ENCODE data around the gene TMPRSS4. TPM values are rescaled to one million over a fixed set of nuclear protein-coding genes. Genes with fewer than 3 reads are reported as not detected.
A peak's percentile ranks its signal among the peaks of the same experiment; 100 is the strongest.

Gene TMPRSS4
- total RNA-seq, 3 donors from 2014 or later = 0.98 TPM; not detected in 2

DNA sequence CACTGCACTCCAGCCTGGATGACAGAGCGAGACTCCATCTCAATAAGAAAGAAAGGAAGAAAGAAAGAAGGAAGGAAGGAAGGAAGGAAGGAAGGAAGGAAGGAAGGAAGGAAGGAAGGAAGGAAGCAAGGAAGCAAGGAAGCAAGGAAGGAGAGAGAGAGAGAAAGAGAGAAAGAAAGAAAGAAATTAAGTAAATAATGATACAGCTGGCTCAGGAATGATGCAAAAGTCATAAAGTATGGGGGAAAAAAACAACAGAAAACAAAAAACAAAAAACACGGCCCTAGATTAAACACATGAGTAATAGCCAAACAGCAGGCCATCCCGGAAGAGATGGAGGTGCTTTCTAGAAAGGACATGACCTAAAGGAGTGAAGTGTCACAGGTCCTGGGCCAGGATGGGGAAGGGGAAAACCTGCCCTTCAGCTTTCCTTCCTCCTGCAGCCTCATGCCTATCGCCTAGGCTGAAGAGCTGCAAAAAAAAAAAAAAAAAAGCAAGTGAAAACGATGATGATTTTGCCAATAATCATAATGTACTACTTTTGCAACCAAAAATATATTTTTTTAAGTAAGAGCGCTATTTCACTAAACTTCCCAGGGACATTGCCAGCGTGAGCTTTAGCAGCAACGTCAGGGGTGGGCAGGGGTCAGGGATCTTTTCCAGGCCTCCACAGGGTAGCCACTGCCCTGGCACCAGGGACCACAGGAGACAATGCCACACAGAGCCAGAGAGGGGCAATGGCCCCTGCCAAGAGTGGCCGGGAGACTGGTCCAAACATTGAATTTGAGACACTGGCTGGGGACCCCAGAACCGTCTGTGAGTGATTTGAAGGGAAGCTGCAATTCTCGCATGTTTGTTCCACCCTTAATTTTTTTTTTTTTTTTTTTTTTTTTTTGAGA is 28.2 kb upstream of the TMPRSS4 start:
- no peaks in the 10 kb centered on the region for H3K36me3 ChIP-seq
- H3K9me3 ChIP-seq = no peaks in the 10 kb centered on the region
- no peak for DNase-seq (ENCODE audit: low spot score in 2 of 2)
- H3K27me3 ChIP-seq = no peaks in the 10 kb centered on the region
- no peak overlapping the region for H3K27ac ChIP-seq
- intact Hi-C loops (cut with DNase I; ENCODE audit: low total_unique reads) = no loop called here
- no peaks in the 10 kb centered on the region for H3K4me1 ChIP-seq
- no peak overlapping the region for H3K4me3 ChIP-seq
- TF ChIP-seq POLR2AphosphoS5 (IDR thresholded peaks at IDR 0.05) (no peak), POLR2A (IDR thresholded peaks at IDR 0.05) (no peak)
- TF ChIP-seq, protein P1, sequence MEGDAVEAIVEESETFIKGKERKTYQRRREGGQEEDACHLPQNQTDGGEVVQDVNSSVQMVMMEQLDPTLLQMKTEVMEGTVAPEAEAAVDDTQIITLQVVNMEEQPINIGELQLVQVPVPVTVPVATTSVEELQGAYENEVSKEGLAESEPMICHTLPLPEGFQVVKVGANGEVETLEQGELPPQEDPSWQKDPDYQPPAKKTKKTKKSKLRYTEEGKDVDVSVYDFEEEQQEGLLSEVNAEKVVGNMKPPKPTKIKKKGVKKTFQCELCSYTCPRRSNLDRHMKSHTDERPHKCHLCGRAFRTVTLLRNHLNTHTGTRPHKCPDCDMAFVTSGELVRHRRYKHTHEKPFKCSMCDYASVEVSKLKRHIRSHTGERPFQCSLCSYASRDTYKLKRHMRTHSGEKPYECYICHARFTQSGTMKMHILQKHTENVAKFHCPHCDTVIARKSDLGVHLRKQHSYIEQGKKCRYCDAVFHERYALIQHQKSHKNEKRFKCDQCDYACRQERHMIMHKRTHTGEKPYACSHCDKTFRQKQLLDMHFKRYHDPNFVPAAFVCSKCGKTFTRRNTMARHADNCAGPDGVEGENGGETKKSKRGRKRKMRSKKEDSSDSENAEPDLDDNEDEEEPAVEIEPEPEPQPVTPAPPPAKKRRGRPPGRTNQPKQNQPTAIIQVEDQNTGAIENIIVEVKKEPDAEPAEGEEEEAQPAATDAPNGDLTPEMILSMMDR (IDR thresholded peaks at IDR 0.05) = no peak

DNA sequence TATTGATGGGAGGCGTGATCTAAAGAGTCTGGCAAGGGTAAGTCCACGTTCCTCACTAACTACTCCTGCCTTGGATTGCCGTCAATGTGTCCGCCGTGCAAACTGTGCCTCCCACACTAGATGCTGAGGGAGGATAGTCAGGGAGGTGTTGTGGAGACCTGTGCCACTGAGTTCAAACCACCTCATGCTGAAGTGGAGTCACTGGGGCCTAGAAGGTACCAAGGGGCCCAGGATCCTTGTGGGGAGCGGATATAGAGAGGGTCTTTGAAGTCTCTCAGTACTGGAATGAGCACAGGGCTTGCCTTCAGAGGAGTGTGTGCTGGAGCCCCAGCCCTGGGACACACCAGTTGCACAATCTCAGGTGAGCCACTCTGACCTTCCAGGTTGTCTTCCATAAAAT is 27.1 kb upstream of the TMPRSS4 start:
- no peak for TF ChIP-seq POLR2AphosphoS5 (IDR thresholded peaks at IDR 0.05)
- TF ChIP-seq, protein P1 (IDR thresholded peaks at IDR 0.05) = no peak
- no peak for TF ChIP-seq POLR2A (IDR thresholded peaks at IDR 0.05)
- Histone ChIP-seq H3K36me3 (no peaks in the 10 kb centered on the region), H3K4me3 (no peak overlapping the region), H3K9me3 (no peaks in the 10 kb centered on the region), H3K4me1 (no peaks in the 10 kb centered on the region), H3K27me3 (no peaks in the 10 kb centered on the region), H3K27ac (no peak overlapping the region)
- intact Hi-C loops (cut with DNase I; ENCODE audit: low total_unique reads) = no loop called here
- DNase-seq (ENCODE audit: low spot score in 2 of 2) = peak in 1 of 2 donors; percentile 4

DNA sequence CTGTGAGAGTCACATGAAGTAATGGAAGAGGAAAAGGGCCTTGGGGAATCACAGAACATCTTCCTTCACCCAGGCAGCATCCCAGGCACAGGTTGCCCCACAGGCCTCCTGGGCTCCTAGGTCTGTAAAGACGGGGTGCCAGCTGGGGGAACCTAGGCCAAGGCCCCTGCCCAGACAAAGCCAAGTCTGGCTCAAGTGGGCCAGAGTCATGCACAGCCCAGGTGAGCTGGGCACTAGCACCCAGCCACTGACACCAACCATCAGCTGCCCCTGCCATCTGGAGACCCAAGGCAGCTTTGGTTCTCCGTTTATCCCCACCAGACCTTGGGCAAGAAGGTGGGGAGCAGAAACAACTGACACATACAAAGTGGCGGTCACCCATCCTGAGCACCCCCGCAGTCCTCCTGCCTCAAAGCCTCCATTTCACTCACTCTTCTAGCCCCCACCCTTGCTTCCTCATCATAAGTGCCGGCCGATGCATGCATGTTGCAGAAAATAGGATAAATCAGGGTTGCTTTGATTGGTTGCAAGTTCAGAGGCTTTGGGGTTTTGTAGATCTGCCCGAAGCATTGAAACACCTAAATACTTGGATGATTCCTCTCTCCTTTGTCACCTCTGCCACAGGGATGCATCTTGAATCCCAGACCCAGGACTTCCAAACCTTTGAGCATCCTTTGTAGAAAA is 26.5 kb upstream of the TMPRSS4 start:
- intact Hi-C loops (cut with DNase I; ENCODE audit: low total_unique reads) = no loop called here
- no peaks in the 10 kb centered on the region for H3K4me1 ChIP-seq
- no peaks in the 10 kb centered on the region for H3K36me3 ChIP-seq
- peak in 1 of 2 donors; percentile 12 for DNase-seq (ENCODE audit: low spot score in 2 of 2)
- TF ChIP-seq POLR2AphosphoS5 (IDR thresholded peaks at IDR 0.05) (no peak), POLR2A (IDR thresholded peaks at IDR 0.05) (no peak)
- TF ChIP-seq, protein P1 (IDR thresholded peaks at IDR 0.05) = no peak
- H3K4me3 ChIP-seq = no peak overlapping the region
- no peak overlapping the region for H3K27ac ChIP-seq
- no peaks in the 10 kb centered on the region for H3K27me3 ChIP-seq
- H3K9me3 ChIP-seq = no peaks in the 10 kb centered on the region

DNA sequence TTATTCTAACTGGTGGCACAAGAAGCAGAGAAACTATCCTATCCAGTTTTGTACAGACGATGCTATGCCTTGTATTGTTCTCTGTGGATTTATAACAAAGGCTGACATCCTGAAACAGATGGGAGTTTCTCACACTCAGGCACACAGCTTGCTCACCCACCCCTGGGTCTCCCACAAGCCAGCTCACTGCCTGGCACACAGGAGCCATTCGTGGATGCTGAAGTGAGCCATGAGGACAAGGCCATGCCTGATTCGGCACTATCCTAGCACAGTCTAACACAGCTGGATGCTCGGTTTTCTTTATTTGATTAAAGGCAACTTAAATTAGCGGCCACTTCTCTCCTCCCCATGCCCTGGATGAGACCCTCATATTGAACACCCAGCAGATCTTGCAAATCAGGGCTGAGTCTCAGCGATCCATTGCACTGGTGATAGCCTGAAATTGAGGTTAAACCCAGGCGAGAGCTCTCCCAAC is 25.7 kb upstream of the TMPRSS4 start:
- TF ChIP-seq POLR2AphosphoS5 (IDR thresholded peaks at IDR 0.05) (no peak), POLR2A (IDR thresholded peaks at IDR 0.05) (no peak)
- TF ChIP-seq, protein P1 (IDR thresholded peaks at IDR 0.05) = no peak
- no peak overlapping the region for H3K4me3 ChIP-seq
- DNase-seq (ENCODE audit: low spot score in 2 of 2) = no peak
- H3K36me3 ChIP-seq = no peaks in the 10 kb centered on the region
- H3K4me1 ChIP-seq = no peaks in the 10 kb centered on the region
- no peaks in the 10 kb centered on the region for H3K9me3 ChIP-seq
- intact Hi-C loops (cut with DNase I; ENCODE audit: low total_unique reads) = no loop called here
- H3K27me3 ChIP-seq = no peaks in the 10 kb centered on the region
- H3K27ac ChIP-seq = no peak overlapping the region

Data from breast epithelium (tissue), 4 donors.